Measurements from ENCODE around the gene THBS2. TPM values are rescaled to one million over a fixed set of nuclear protein-coding genes. Genes with fewer than 3 reads are reported as not detected.
A peak's percentile ranks its signal among the peaks of the same experiment; 100 is the strongest.

The THBS2 gene
- total and polyA plus RNA-seq, 2 of the 4 experiments (the other 2 are of a cell fraction): 97.3 to 113 TPM

DNA sequence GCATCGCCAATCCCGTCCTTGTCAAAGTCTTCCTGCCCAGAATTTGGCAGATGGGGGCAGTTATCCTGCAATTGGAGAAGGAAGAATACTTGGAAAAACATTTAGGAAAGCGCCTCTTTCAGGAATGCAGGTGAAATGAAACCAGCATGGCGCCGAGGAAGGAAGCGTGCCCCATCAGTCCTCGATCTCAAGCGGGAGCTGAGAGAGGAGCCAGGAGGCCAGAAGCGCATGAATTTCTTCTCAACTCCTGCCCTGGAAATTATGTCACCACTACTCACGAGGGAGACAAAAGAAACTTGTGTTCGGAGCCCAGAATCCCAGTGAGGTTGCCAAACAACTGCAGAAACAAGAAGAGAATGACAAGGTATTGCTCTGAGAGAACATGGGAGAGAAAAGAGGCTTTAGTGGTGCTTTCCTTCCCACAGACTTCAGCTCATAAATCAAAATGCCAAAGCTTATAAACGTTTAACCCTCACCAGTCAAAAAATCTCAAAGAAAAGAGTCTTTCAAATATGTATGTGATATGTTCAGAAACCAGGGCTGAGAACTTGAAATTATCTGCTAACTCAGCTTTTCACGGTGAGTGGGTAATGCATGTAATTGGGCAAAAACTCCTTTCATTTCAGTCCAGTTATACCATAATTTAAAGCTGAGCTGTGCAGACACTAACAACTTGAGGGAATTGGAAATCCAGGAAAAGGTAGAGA is 23.9 kb downstream of the THBS2 start:
- intact Hi-C loops (cut with micrococcal nuclease): no loop called here
- ChIA-PET CTCF (no interaction called here), POLR2A (ENCODE audit: unreplicated experiment) (no interaction called here)
- Histone ChIP-seq H2BK5ac (ENCODE audit: low read depth, low read length, poor library complexity, severe bottlenecking) (no peak overlapping the region), H4K8ac (ENCODE audit: low read depth in 2 of 2, low read length in 2 of 2) (no peak overlapping the region), H3K27me3 (ENCODE audit: control insufficient read depth, insufficient read depth, low read length) (no peaks in the 10 kb centered on the region), H4K5ac (ENCODE audit: low read depth, low read length) (no peak overlapping the region), H3K56ac (ENCODE audit: extremely low read depth, insufficient read depth, low read length) (no peak overlapping the region), H3K4me2 (ENCODE audit: low read depth, low read length) (no peak overlapping the region), H3K4me1 (ENCODE audit: control insufficient read depth, insufficient read depth, low read length) (peaks cover under 1% of the 10 kb centered on the region), H3K4ac (ENCODE audit: low read depth, low read length) (no peak overlapping the region), H4K20me1 (ENCODE audit: insufficient read depth, low read length) (no peaks in the 10 kb centered on the region; the same call in 1 of the 2 replicates), H3K9me3 (ENCODE audit: control insufficient read depth, insufficient read depth, low read length) (no peaks in the 10 kb centered on the region), H3K18ac (ENCODE audit: low read depth, low read length) (no peak overlapping the region), H3K23ac (ENCODE audit: low read depth, low read length) (no peak overlapping the region), H2BK120ac (ENCODE audit: low read depth, low read length) (no peak overlapping the region), H2AK9ac (replicated peaks; ENCODE audit: low read depth, low read length, poor library complexity) (no peak overlapping the region), H3K9ac (ENCODE audit: low read depth, low read length) (no peak overlapping the region), H3K27ac (ENCODE audit: insufficient read depth, low read length) (no peak overlapping the region), H2BK20ac (ENCODE audit: low read depth, low read length) (no peak overlapping the region), H3K79me1 (ENCODE audit: low read depth in 1 of 2, low read length in 2 of 2) (no peaks in the 10 kb centered on the region), H3K36me3 (ENCODE audit: control insufficient read depth, insufficient read depth, low read length) (peaks cover 69% of the 10 kb centered on the region), H3K9me1 (ENCODE audit: insufficient read depth, low read length) (peaks cover 15% of the 10 kb centered on the region; the same call in 1 of the 2 replicates), H2BK15ac (ENCODE audit: low read depth, low read length) (no peak overlapping the region), H3K4me3 (ENCODE audit: insufficient read depth, low read depth, low read length) (no peak overlapping the region), H2AFZ (replicated peaks; ENCODE audit: low read length, poor library complexity) (no peak overlapping the region), H2AK5ac (ENCODE audit: low read depth, low read length) (no peak overlapping the region), H4K91ac (ENCODE audit: insufficient read depth, low read depth, low read length) (no peak overlapping the region), H3K14ac (replicated peaks; ENCODE audit: low read depth, low read length) (no peak overlapping the region)
- dilution Hi-C loops (cut with HindIII; ENCODE audit: low sequenced_read_pairs, unreplicated experiment): no loop called here
- BruUV-seq (replicated peaks): no TSS peak
- 100% methylated on average over 1 of the region's 13 CpGs; no CpG with 5 or more reads in 1 of the 2 experiments for WGBS, 2 experiments (ENCODE audit: extremely low coverage in 2 of 2, insufficient read length in 1 of 2)
- ATAC-seq (ENCODE audit: low read depth) (no peak), DNase-seq (no peak)
- in situ Hi-C loops (cut with MboI; ENCODE audit: low sequenced_read_pairs): no loop called here
- TF ChIP-seq RCOR1 (IDR thresholded peaks at IDR 0.05; ENCODE audit: insufficient replicate concordance, low read length): no peak
- TF ChIP-seq, protein P1, sequence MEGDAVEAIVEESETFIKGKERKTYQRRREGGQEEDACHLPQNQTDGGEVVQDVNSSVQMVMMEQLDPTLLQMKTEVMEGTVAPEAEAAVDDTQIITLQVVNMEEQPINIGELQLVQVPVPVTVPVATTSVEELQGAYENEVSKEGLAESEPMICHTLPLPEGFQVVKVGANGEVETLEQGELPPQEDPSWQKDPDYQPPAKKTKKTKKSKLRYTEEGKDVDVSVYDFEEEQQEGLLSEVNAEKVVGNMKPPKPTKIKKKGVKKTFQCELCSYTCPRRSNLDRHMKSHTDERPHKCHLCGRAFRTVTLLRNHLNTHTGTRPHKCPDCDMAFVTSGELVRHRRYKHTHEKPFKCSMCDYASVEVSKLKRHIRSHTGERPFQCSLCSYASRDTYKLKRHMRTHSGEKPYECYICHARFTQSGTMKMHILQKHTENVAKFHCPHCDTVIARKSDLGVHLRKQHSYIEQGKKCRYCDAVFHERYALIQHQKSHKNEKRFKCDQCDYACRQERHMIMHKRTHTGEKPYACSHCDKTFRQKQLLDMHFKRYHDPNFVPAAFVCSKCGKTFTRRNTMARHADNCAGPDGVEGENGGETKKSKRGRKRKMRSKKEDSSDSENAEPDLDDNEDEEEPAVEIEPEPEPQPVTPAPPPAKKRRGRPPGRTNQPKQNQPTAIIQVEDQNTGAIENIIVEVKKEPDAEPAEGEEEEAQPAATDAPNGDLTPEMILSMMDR (conservative IDR thresholded peaks at IDR 0.05; ENCODE audit: low read depth, low read length): no peak
- TF ChIP-seq MAFK (IDR thresholded peaks at IDR 0.05; ENCODE audit: low read depth, low read length): peak; percentile 66
- TF ChIP-seq CHD1 (IDR thresholded peaks at IDR 0.05; ENCODE audit: low read depth, low read length): no peak
